SK-N-MC (cell line): Measurements from ENCODE around the gene TNFRSF14.

Experiments used
- EZH2 ChIP-seq: fragments of 200-600 bp; sonication (generic); IDR thresholded peaks from one replicate; pipeline ENCODE4 v1.6.1; 2017; ENCODE audit warnings: antibody characterized with exemption
- FOXP2 ChIP-seq: optimal IDR thresholded peaks from 2 replicates; pipeline ENCODE3; 2011; ENCODE audit warnings: mild to moderate bottlenecking, moderate library complexity; ENCODE audit not compliant: insufficient read depth; ENCODE audit errors: extremely low read length, control extremely low read depth
- POLR2AphosphoS5 ChIP-seq: IDR thresholded peaks from 2 replicates; pipeline ENCODE4 v1.6.1; 2012; ENCODE audit warnings: mild to moderate bottlenecking, low read depth, low read length, borderline replicate concordance

DNA sequence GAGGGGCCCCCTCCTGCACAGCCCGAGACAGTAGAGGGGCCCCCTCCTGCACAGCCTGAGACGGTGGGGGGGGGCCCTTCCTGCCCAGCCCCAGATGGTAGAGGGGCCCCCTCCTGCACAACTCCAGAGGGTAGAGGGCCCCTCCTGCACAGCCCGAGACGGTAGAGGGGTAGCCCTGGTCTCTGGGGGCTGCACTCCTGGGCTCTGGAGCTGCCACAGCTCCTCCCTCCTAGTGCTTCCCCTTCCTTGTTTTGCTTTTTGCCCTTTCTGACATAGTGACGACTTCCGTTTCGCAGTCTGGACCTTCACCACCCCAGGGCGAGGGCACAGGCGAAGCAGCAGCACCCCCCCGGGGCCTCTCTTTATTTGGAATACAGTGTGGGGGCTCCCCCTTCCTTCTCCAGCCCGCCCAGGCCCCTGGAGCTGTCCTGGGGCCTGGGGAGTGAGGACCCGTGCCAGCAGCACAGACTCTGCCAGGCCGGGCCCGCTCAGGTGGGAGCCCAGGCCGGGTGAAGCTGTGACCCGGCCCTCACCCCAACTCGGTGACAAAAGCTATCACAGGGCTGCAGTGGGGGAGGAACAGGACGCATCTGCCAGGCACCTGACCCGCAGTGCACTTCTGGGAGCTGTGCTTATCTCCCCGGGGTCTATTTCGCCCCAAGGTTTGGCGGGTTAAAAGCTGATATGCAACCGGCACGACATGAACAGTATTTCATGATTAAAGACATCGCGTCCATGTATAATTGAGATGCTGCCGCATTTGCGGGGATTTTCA lies 29.3 kb downstream of the TNFRSF14 start:
- TF ChIP-seq POLR2AphosphoS5 (peak; percentile 77), EZH2 (no peak), FOXP2 (no peak)
